Measurements from ENCODE around the gene ADD3. TPM values are rescaled to one million over a fixed set of nuclear protein-coding genes. Genes with fewer than 3 reads are reported as not detected.
"Not testable (repeated sequence)": the region's sequence is repeated elsewhere in the genome, so short reads cannot be mapped to it uniquely, and the experiment has no call there.

Gene ADD3
- polyA plus RNA-seq, 1 donor (not counting 4 experiments of a cell fraction or from before 2014, with no cell fraction given) = 61.7 TPM

GRCh38 chr10:110110338-110110737 lies 102.6 kb downstream of the ADD3 start:
- Histone ChIP-seq H3K79me2 (ENCODE audit: control insufficient read depth, insufficient read depth, low read length) (no peaks in the 10 kb centered on the region), H3K9me3 (ENCODE audit: control insufficient read depth, low read depth, low read length) (no peaks in the 10 kb centered on the region), H4K20me1 (ENCODE audit: control insufficient read depth, extremely low read depth, insufficient read depth, low read length) (no peaks in the 10 kb centered on the region), H3K27me3 (ENCODE audit: control insufficient read depth, extremely low read depth, insufficient read depth, low read length) (no peaks in the 10 kb centered on the region), H3K9ac (ENCODE audit: control insufficient read depth, extremely low read depth, insufficient read depth, low read length) (no peak overlapping the region), H3K9me1 (ENCODE audit: control insufficient read depth, extremely low read depth, insufficient read depth, low read length) (no peaks in the 10 kb centered on the region), H3K4me3 (ENCODE audit: control insufficient read depth in 2 of 3, extremely low read depth in 1 of 3, insufficient read depth in 2 of 3, low read depth in 1 of 3, low read length in 3 of 3) (no peak overlapping the region), H3K4me2 (ENCODE audit: control insufficient read depth, extremely low read depth, insufficient read depth, low read depth, low read length) (no peak overlapping the region), H3K27ac (ENCODE audit: control insufficient read depth, insufficient read depth, low read length) (no peak overlapping the region), H3K4me1 (ENCODE audit: control insufficient read depth, extremely low read depth, insufficient read depth, low read length) (no peaks in the 10 kb centered on the region), H2AFZ (ENCODE audit: control insufficient read depth, low read length) (no peak overlapping the region), H3K36me3 (ENCODE audit: control insufficient read depth in 2 of 2, extremely low read depth in 1 of 2, insufficient read depth in 2 of 2, low read length in 2 of 2) (peaks cover 0 to 3% of the 10 kb centered on the region in 2 experiments)
- DNase-seq (ENCODE audit: low read depth, low spot score) (no peak), FAIRE-seq (no peak)
- TF ChIP-seq, protein P1, sequence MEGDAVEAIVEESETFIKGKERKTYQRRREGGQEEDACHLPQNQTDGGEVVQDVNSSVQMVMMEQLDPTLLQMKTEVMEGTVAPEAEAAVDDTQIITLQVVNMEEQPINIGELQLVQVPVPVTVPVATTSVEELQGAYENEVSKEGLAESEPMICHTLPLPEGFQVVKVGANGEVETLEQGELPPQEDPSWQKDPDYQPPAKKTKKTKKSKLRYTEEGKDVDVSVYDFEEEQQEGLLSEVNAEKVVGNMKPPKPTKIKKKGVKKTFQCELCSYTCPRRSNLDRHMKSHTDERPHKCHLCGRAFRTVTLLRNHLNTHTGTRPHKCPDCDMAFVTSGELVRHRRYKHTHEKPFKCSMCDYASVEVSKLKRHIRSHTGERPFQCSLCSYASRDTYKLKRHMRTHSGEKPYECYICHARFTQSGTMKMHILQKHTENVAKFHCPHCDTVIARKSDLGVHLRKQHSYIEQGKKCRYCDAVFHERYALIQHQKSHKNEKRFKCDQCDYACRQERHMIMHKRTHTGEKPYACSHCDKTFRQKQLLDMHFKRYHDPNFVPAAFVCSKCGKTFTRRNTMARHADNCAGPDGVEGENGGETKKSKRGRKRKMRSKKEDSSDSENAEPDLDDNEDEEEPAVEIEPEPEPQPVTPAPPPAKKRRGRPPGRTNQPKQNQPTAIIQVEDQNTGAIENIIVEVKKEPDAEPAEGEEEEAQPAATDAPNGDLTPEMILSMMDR (optimal IDR thresholded peaks at IDR 0.05 in 1 of 3, IDR thresholded peaks at IDR 0.05 in 1 of 3, conservative IDR thresholded peaks at IDR 0.05 in 1 of 3; ENCODE audit: extremely low read depth in 1 of 3, insufficient read depth in 2 of 3, low read length in 3 of 3) = no peak
- TF ChIP-seq EZH2 (IDR thresholded peaks at IDR 0.05; ENCODE audit: low read length) = no peak
- dilution Hi-C loops (cut with MboI; ENCODE audit: extremely low pct_ligation_motif_present, low sequenced_read_pairs) = no loop called here

DNA sequence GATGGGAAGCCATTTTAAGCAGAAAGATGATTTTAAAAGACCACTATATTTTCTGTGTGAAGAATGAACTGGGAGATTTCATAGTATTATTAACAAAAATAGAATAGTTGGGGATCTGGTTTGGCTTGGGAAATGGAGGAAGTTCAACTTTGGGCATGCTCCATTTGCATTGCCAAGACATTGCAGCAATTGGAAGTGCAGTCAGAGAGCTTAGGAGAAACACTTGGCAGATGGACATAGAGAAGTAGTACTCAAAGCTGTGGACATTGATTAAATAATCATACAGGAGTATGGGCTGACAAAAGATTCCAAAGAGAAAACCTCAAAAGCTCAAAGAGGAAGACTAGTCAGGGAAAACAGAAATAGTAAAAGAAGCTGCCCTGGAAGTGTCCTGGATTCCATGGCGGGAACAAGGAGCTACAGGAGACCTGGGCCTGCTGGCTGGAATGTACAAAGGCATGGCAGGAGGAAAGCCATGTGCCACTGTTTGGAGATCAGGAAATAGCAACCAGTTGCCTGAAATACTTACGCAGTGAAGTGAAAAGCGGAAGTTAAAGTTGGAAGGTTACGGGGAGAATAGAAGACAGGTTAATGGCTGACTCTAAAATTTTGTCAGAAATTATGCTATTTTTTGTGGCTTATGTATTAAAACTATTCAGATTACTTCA lies 106.0 kb downstream of the ADD3 start:
- TF ChIP-seq, protein P1 (optimal IDR thresholded peaks at IDR 0.05 in 1 of 3, IDR thresholded peaks at IDR 0.05 in 1 of 3, conservative IDR thresholded peaks at IDR 0.05 in 1 of 3; ENCODE audit: extremely low read depth in 1 of 3, insufficient read depth in 2 of 3, low read length in 3 of 3) = no peak
- no peak for TF ChIP-seq EZH2 (IDR thresholded peaks at IDR 0.05; ENCODE audit: low read length)
- H3K36me3 ChIP-seq (ENCODE audit: control insufficient read depth in 2 of 2, extremely low read depth in 1 of 2, insufficient read depth in 2 of 2, low read length in 2 of 2) = peaks cover 0 to 5% of the 10 kb centered on the region in 2 experiments
- H3K4me1 ChIP-seq (ENCODE audit: control insufficient read depth, extremely low read depth, insufficient read depth, low read length) = peaks cover 5% of the 10 kb centered on the region
- no peak overlapping the region for H3K4me3 ChIP-seq (ENCODE audit: control insufficient read depth in 2 of 3, extremely low read depth in 1 of 3, insufficient read depth in 2 of 3, low read depth in 1 of 3, low read length in 3 of 3)
- no peak overlapping the region for H3K4me2 ChIP-seq (ENCODE audit: control insufficient read depth, extremely low read depth, insufficient read depth, low read depth, low read length)
- no peaks in the 10 kb centered on the region for H3K9me1 ChIP-seq (ENCODE audit: control insufficient read depth, extremely low read depth, insufficient read depth, low read length)
- H3K9me3 ChIP-seq (ENCODE audit: control insufficient read depth, low read depth, low read length) = no peaks in the 10 kb centered on the region
- dilution Hi-C loops (cut with MboI; ENCODE audit: extremely low pct_ligation_motif_present, low sequenced_read_pairs) = no loop called here
- DNase-seq (ENCODE audit: low read depth, low spot score) = no peak
- no peak overlapping the region for H2AFZ ChIP-seq (ENCODE audit: control insufficient read depth, low read length)
- no peaks in the 10 kb centered on the region for H4K20me1 ChIP-seq (ENCODE audit: control insufficient read depth, extremely low read depth, insufficient read depth, low read length)
- H3K27ac ChIP-seq (ENCODE audit: control insufficient read depth, insufficient read depth, low read length) = no peak overlapping the region
- no peaks in the 10 kb centered on the region for H3K79me2 ChIP-seq (ENCODE audit: control insufficient read depth, insufficient read depth, low read length)
- H3K27me3 ChIP-seq (ENCODE audit: control insufficient read depth, extremely low read depth, insufficient read depth, low read length) = no peaks in the 10 kb centered on the region
- no peak overlapping the region for H3K9ac ChIP-seq (ENCODE audit: control insufficient read depth, extremely low read depth, insufficient read depth, low read length)
- no peak for FAIRE-seq

DNA sequence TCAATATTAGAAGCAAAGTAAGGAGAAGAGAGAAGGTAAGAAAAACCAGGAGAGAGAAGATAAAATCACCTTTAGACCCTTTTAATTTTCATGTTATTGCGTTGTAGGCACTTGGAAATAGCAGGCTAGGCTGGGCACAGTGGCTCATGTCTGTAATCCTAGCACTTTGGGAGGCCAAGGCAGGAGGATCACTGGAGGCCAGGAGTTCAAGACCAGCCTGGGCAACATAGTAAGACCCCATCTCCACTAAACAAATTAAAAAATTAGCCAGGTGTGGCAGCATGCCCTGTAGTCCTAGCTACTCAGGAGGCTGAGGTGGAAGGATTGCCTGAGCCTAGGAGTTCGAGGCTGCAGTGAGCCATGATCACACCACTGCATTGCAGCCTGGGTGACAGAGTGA lies 106.9 kb downstream of the ADD3 start:
- H3K27ac ChIP-seq (ENCODE audit: control insufficient read depth, insufficient read depth, low read length); dilution Hi-C loops (cut with MboI; ENCODE audit: extremely low pct_ligation_motif_present, low sequenced_read_pairs); H3K9me3 ChIP-seq (ENCODE audit: control insufficient read depth, low read depth, low read length); H3K4me1 ChIP-seq (ENCODE audit: control insufficient read depth, extremely low read depth, insufficient read depth, low read length); H2AFZ ChIP-seq (ENCODE audit: control insufficient read depth, low read length); H3K9ac ChIP-seq (ENCODE audit: control insufficient read depth, extremely low read depth, insufficient read depth, low read length); H3K36me3 ChIP-seq (ENCODE audit: control insufficient read depth in 2 of 2, extremely low read depth in 1 of 2, insufficient read depth in 2 of 2, low read length in 2 of 2); H3K79me2 ChIP-seq (ENCODE audit: control insufficient read depth, insufficient read depth, low read length); H3K4me2 ChIP-seq (ENCODE audit: control insufficient read depth, extremely low read depth, insufficient read depth, low read depth, low read length); FAIRE-seq; H3K27me3 ChIP-seq (ENCODE audit: control insufficient read depth, extremely low read depth, insufficient read depth, low read length); DNase-seq (ENCODE audit: low read depth, low spot score); H3K9me1 ChIP-seq (ENCODE audit: control insufficient read depth, extremely low read depth, insufficient read depth, low read length); H4K20me1 ChIP-seq (ENCODE audit: control insufficient read depth, extremely low read depth, insufficient read depth, low read length); H3K4me3 ChIP-seq (ENCODE audit: control insufficient read depth in 2 of 3, extremely low read depth in 1 of 3, insufficient read depth in 2 of 3, low read depth in 1 of 3, low read length in 3 of 3): not testable (repeated sequence)

Measured in keratinocyte (primary cell).